SK-N-SH treated with all-trans-retinoic acid at 6 μM for 48 hours (cell line): Measurements from ENCODE around the gene PCARE.
"Not testable (repeated sequence)": the region's sequence is repeated elsewhere in the genome, so short reads cannot be mapped to it uniquely, and the experiment has no call there.

ENCODE experiments used
- ATAC-seq: fragments of 200-7000 bp; cut with Tn5 transposase; 3 replicates; pipeline ENCODE4 v1.9.1; 2020; ENCODE audit warnings: mild to moderate bottlenecking, moderate library complexity
- BACH2 ChIP-seq: fragments of 250-450 bp; sonication (Bioruptor Pico); IDR thresholded peaks from 2 replicates; pipeline ENCODE4 v1.9.0; 2021; ENCODE audit warnings: mild to moderate bottlenecking, borderline replicate concordance
- CREB5 ChIP-seq: fragments of 250-450 bp; sonication (Bioruptor Pico); IDR thresholded peaks from 2 replicates; pipeline ENCODE4 v1.5.1; 2020; ENCODE audit warnings: low read depth, mild to moderate bottlenecking, moderate library complexity
- CSDC2 ChIP-seq: fragments of 250-450 bp; sonication (Bioruptor Pico); IDR thresholded peaks from 2 replicates; pipeline ENCODE4 v1.5.0; 2020; ENCODE audit warnings: mild to moderate bottlenecking, moderate library complexity
- ESRRG ChIP-seq: fragments of 250-450 bp; sonication (Bioruptor Pico); IDR thresholded peaks from 2 replicates; pipeline ENCODE4 v1.6.1; 2021; ENCODE audit warnings: mild to moderate bottlenecking
- GLIS3 ChIP-seq: fragments of 250-450 bp; sonication (Bioruptor Pico); IDR thresholded peaks from 2 replicates; pipeline ENCODE4 v1.5.0; 2020; ENCODE audit warnings: mild to moderate bottlenecking, moderate library complexity
- ISL1 ChIP-seq: fragments of 250-450 bp; sonication (Bioruptor Pico); IDR thresholded peaks from 2 replicates; pipeline ENCODE4 v2.1.2; 2022; ENCODE audit warnings: mild to moderate bottlenecking, moderate library complexity
- OSR1 ChIP-seq: fragments of 250-450 bp; sonication (Bioruptor Pico); IDR thresholded peaks from 2 replicates; pipeline ENCODE4 v1.8.0; 2022; ENCODE audit warnings: moderate library complexity, mild to moderate bottlenecking, inconsistent platforms
- PATZ1 ChIP-seq: fragments of 250-450 bp; sonication (Bioruptor Pico); IDR thresholded peaks from 2 replicates; pipeline ENCODE4 v1.8.0; 2020; ENCODE audit warnings: mild to moderate bottlenecking, moderate library complexity, borderline replicate concordance
- PPARA ChIP-seq: fragments of 250-450 bp; sonication (Bioruptor Pico); IDR thresholded peaks from 2 replicates; pipeline ENCODE4 v1.5.0; 2020; ENCODE audit warnings: mild to moderate bottlenecking, borderline replicate concordance
- RARB ChIP-seq: fragments of 250-450 bp; sonication (Bioruptor Pico); IDR thresholded peaks from 2 replicates; pipeline ENCODE4 v1.8.0; 2021; ENCODE audit warnings: mild to moderate bottlenecking, moderate library complexity
- SNAI2 ChIP-seq: fragments of 250-450 bp; sonication (Bioruptor Pico); IDR thresholded peaks from 2 replicates; pipeline ENCODE4 v1.5.0; 2020; ENCODE audit warnings: mild to moderate bottlenecking, moderate library complexity
- TCF4 ChIP-seq: fragments of 250-450 bp; sonication (Bioruptor Pico); IDR thresholded peaks from 2 replicates; pipeline ENCODE4 v1.8.0; 2021; ENCODE audit warnings: mild to moderate bottlenecking, moderate library complexity, borderline replicate concordance
- TOX ChIP-seq: fragments of 250-450 bp; sonication (Bioruptor Pico); IDR thresholded peaks from 2 replicates; pipeline ENCODE4 v1.8.0; 2021; ENCODE audit warnings: mild to moderate bottlenecking, moderate library complexity, borderline replicate concordance
- ZFP30 ChIP-seq: fragments of 450-650 bp; formaldehyde crosslinking; IDR thresholded peaks from 2 replicates; pipeline ENCODE4 v1.5.0; 2022; ENCODE audit warnings: mild to moderate bottlenecking, moderate library complexity
- ZNF565 ChIP-seq: fragments of 450-650 bp; formaldehyde crosslinking; conservative IDR thresholded peaks from 2 replicates; pipeline ENCODE4 v1.5.0; 2020; ENCODE audit warnings: low read depth, mild to moderate bottlenecking, moderate library complexity
- ZNF70 ChIP-seq: fragments of 450-650 bp; formaldehyde crosslinking; IDR thresholded peaks from 2 replicates; pipeline ENCODE4 v1.5.0; 2020; ENCODE audit warnings: mild to moderate bottlenecking, moderate library complexity
- ZNF8 ChIP-seq: fragments of 450-650 bp; formaldehyde crosslinking; IDR thresholded peaks from 2 replicates; pipeline ENCODE4 v1.5.0; 2020; ENCODE audit warnings: mild to moderate bottlenecking, moderate library complexity
- TF ChIP-seq, protein P1 (sequence below): fragments of 250-450 bp; sonication (Bioruptor Pico); IDR thresholded peaks from 2 replicates; pipeline ENCODE4 v1.8.0; 2021; ENCODE audit warnings: low read depth, mild to moderate bottlenecking, moderate library complexity, borderline replicate concordance
- TF ChIP-seq, protein P2 (sequence below): fragments of 250-450 bp; sonication (Bioruptor Pico); IDR thresholded peaks from 2 replicates; pipeline ENCODE4 v1.5.1; 2021; ENCODE audit warnings: mild to moderate bottlenecking, moderate library complexity

Gene PCARE

DNA sequence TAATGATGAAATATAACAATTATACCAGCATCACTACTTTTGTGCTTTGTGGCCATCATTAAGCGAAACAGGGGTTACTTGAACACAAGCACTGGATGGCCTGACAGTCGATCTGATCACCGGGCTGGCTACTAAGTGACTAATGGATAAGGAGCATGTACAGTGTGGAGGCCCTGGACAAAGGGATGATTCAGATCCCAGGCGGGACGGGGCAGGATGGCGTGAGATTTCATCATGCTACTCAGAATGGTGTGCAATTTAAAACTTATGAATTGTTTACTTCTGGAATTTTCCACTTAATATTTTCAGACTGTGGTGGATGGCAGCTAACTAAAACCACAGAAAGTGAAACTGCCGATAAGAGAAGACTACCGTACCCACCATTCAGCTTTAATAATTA, 33.9 kb upstream of the PCARE start:
- TF ChIP-seq ISL1 = peak; percentile 33; the same call in 1 of the 2 replicates
- no peak for TF ChIP-seq TCF4 (CRISPR knock-in tag)
- no peak for TF ChIP-seq BACH2 (CRISPR knock-in tag)
- ATAC-seq = peak; percentile 93

DNA sequence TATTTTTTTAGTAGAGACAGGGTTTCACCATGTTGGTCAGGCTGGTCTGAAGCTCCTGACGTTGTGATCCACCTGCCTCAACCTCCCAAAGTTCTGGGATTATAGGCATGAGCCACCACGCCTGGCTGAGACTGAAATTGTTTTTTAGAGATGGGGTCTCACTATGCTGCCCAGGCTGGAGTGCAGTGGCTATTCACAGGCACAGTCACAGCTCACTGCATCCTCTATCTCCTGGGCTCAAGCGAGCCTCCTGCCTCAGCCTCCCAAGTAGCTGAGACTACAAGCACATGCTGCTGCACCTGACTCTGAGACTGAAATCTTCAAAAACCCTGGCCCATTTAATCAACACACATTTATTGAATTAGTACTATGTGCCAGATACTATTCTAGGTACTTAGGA, 33.2 kb upstream of the PCARE start:
- ATAC-seq = not testable (repeated sequence)

DNA sequence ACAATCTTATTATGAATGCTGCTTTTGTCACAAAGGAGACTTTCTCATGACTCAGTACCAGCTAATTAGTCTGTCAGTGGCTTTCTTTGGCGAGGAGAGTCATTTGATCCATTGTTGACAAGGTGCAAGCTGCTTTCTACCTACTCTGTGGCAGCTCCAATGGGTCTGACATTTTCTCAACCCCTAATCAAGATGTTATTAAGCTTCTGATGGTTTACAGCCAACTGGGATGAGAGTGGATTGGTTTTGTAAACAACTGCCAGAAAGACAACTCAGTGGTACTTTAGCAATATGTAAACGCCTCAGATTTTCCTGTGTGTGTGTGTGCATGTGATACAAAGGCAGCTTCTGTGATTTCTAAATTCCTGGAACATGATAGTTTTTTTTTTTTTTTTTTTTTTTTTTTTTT, 32.7 kb upstream of the PCARE start:
- no peak for ATAC-seq
- no peak for TF ChIP-seq GLIS3
- TF ChIP-seq, protein P1, sequence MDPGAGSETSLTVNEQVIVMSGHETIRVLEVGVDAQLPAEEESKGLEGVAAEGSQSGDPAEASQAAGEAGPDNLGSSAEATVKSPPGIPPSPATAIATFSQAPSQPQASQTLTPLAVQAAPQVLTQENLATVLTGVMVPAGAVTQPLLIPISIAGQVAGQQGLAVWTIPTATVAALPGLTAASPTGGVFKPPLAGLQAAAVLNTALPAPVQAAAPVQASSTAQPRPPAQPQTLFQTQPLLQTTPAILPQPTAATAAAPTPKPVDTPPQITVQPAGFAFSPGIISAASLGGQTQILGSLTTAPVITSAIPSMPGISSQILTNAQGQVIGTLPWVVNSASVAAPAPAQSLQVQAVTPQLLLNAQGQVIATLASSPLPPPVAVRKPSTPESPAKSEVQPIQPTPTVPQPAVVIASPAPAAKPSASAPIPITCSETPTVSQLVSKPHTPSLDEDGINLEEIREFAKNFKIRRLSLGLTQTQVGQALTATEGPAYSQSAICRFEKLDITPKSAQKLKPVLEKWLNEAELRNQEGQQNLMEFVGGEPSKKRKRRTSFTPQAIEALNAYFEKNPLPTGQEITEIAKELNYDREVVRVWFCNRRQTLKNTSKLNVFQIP (CRISPR knock-in tag) = no peak
- no peak for TF ChIP-seq CREB5 (CRISPR knock-in tag)
- TF ChIP-seq ZNF70 (CRISPR knock-in tag) = no peak

DNA sequence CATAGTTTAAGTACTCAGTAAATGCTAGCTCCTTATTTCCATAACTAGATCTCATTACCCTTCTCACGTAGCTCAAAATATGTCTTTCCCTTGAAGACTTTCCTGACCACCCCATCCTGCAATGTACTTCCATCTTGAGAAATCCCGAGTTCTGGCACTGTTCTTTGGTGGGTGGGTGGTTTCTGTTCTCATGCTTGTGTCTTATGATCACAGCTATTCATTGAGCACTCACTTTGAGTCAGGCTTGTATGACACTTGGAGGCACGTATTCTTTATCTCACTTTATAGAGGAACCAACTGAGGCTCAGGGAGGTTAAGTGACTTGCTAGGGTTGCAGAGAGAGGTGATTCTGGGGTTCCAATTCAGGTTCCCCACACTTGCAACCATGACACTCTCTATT, 31.9 kb upstream of the PCARE start:
- TF ChIP-seq ZFP30 (CRISPR knock-in tag) (no peak), TOX (CRISPR knock-in tag) (no peak), ZNF70 (CRISPR knock-in tag) (no peak), RARB (CRISPR knock-in tag) (no peak), ZNF8 (CRISPR knock-in tag) (no peak)
- TF ChIP-seq, protein P2, sequence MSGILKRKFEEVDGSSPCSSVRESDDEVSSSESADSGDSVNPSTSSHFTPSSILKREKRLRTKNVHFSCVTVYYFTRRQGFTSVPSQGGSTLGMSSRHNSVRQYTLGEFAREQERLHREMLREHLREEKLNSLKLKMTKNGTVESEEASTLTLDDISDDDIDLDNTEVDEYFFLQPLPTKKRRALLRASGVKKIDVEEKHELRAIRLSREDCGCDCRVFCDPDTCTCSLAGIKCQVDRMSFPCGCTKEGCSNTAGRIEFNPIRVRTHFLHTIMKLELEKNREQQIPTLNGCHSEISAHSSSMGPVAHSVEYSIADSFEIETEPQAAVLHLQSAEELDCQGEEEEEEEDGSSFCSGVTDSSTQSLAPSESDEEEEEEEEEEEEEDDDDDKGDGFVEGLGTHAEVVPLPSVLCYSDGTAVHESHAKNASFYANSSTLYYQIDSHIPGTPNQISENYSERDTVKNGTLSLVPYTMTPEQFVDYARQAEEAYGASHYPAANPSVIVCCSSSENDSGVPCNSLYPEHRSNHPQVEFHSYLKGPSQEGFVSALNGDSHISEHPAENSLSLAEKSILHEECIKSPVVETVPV (CRISPR knock-in tag) = no peak
- ATAC-seq = no peak

DNA sequence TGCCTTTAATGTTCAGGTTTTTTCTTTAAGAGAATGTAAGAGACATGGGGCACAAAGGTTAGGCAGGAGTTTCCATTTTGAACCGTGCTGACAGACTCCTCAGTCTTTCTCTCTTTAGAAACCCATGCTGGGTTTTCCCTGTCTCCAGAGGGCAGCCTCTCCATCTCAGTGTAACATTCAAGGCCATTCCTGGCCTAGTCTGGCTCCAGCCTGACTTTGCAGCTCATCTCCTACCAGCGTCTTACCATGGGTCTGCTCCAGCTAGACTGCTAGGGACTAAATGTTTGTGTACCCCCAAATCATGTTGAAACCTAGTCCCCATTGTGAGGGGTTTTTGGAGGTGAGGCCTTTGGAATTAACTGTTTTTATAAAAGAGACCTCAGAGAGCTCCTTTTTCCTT, 31.1 kb upstream of the PCARE start:
- TF ChIP-seq CSDC2 (no peak), PATZ1 (CRISPR knock-in tag) (no peak), TCF4 (CRISPR knock-in tag) (no peak), OSR1 (no peak), ZNF70 (CRISPR knock-in tag) (no peak), GLIS3 (no peak), SNAI2 (no peak), ZNF565 (CRISPR knock-in tag) (no peak), ZFP30 (CRISPR knock-in tag) (no peak), ESRRG (CRISPR knock-in tag) (no peak), PPARA (CRISPR knock-in tag) (no peak)
- TF ChIP-seq, protein P1 (CRISPR knock-in tag) = no peak
- ATAC-seq = peak; percentile 45; the same call in 2 of the 3 replicates
